GM13976 (cell line): ENCODE data around the gene SNCG.
"Not testable (repeated sequence)": the region's sequence is repeated elsewhere in the genome, so short reads cannot be mapped to it uniquely, and the experiment has no call there.

ENCODE experiments used
- DNase-seq: peaks from one replicate; pipeline ENCODE4 v3.0.0; 2012; ENCODE audit warnings: low spot score
- in situ Hi-C: fragments of 300-500 bp; cut with MboI; formaldehyde crosslinking; loops from one replicate; pipeline ENCODE4 v1.12.0; 2022; ENCODE audit warnings: low sequenced_read_pairs, mixed read lengths, inconsistent platforms; ENCODE audit not compliant: unreplicated experiment
- TF ChIP-seq, protein P1 (sequence below): IDR thresholded peaks from 2 replicates; pipeline ENCODE4 v1.5.1; 2012; ENCODE audit warnings: borderline replicate concordance, mild to moderate bottlenecking; ENCODE audit not compliant: insufficient read depth; ENCODE audit errors: extremely low read depth, missing control alignments, control extremely low read depth

The SNCG gene

DNA sequence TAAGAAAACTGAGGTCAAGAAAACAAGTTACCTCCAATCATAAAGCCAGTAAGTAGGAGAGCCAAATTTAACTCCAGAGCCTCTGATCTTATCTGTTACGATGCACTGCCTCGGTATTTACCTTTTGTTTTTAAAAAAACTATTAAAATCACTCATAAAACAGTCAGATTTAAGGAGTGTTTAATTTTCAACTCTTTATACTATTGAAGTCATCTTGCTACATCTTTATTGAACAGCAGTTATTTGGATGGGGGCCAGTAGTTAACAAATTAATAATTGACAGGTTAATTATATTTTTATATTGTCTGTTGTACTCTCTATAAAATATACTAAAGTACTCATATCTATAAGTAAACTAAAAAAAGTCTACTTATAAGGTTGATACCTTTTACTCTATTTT lies 34.5 kb downstream of the SNCG start:
- in situ Hi-C loops = no loop called here
- TF ChIP-seq, protein P1, sequence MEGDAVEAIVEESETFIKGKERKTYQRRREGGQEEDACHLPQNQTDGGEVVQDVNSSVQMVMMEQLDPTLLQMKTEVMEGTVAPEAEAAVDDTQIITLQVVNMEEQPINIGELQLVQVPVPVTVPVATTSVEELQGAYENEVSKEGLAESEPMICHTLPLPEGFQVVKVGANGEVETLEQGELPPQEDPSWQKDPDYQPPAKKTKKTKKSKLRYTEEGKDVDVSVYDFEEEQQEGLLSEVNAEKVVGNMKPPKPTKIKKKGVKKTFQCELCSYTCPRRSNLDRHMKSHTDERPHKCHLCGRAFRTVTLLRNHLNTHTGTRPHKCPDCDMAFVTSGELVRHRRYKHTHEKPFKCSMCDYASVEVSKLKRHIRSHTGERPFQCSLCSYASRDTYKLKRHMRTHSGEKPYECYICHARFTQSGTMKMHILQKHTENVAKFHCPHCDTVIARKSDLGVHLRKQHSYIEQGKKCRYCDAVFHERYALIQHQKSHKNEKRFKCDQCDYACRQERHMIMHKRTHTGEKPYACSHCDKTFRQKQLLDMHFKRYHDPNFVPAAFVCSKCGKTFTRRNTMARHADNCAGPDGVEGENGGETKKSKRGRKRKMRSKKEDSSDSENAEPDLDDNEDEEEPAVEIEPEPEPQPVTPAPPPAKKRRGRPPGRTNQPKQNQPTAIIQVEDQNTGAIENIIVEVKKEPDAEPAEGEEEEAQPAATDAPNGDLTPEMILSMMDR = no peak
- DNase-seq = no peak

DNA sequence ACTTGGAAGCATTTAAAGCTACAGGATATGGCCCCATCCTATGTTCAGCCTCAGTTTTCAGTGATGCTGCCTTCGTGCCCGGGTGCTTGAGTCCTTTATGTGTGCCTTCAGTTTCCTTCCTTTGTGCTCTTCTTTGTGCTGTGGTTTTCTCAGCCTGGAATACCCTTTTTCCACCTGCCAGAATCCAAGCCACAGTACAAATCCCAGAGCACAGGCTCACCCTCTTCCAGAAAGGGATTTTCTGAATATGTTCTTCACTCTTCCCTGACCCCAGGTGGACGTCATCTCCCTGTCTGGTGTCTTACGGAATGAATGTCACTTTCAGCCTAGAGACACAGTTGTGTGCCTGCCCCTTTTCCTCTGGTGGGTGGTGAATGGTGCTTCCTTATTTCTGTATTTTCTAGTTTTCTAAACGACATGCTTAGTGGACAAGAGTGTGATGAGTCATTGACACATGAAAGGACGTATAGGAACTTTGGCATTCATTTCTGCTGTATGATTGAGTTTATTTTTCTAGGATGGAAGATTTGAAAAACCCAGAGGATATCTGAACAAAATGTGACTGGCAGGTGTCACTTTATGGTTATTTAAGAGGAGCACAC lies 41.5 kb downstream of the SNCG start:
- DNase-seq, in situ Hi-C loops: not testable (repeated sequence)

DNA sequence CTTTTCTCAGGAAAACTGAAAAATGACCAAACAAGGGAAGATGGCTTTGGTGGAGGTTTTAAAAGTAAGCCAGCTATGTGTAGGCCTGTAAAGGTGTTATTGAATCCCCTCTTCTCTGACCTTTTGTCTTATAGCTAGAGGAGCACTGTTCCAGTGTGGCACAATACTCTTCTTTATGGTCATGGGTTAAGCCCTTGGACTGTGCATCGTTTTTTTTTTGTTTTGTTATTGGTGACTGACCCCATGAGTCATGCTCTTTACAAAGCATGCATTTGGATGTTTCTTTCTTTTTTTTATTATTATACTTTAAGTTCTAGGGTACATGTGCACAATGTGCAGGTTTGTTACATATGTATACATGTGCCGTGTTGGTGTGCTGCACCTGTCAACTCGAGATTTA lies 42.1 kb downstream of the SNCG start:
- TF ChIP-seq, protein P1 = no peak
- in situ Hi-C loops = no loop called here
- DNase-seq = no peak

DNA sequence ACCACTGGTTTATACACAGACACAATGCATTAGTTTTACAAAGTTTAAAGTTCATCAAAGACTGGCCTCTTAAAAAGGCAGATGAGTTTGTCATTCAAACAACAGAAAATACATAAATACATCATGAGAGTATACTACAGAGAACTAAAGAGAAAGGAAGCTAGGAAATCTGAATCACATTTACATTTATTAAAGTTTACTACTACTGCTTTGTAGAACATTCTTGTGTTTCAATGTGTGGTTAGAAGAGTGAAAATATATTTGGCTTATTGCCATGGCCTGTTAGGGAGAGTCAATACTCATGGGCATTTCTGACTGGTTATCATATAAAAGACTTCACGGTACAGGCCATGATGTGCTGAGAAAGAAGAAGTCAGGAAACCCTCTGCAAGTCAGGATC lies 48.7 kb downstream of the SNCG start:
- in situ Hi-C loops, DNase-seq: not testable (repeated sequence)

DNA sequence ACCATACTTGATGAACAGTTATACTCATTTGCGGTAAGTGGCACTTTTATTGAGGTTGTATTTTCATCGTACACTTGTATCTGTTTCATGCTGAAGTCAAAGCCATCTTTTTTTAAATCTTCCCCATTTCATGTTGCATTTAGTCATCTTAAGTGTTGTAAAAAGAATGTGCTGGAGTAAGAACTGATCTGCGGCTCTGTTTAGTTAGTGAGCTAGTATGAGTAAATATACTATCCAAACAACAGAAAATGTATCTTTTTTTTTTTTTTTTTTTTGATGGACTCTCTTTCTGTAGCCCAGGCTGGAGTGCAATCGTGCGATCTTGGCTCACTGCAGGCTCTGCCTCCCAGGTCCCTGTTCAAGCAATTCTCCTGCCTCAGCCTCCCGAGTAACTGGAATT lies 49.3 kb downstream of the SNCG start:
- in situ Hi-C loops = not testable (repeated sequence)

DNA sequence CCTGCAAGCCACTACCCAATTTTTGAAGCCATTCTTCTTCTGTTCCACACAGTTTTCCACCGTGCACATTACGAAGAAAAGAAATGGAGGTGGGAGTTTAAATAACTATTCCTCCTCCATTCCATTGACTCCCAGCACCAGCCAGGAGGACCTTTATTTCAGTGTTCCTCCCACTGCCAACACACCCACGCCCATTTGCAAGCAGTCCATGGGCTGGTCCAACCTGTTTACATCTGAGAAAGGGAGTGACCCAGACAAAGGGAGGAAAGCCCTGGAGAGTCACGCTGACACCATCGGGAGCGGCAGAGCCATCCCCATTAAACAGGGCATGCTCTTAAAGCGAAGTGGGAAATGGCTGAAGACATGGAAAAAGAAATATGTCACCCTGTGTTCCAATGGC lies 49.9 kb downstream of the SNCG start:
- DNase-seq = not testable (repeated sequence)

More for the DNA sequence above, 49.3 kb downstream of the SNCG start:
- not testable (repeated sequence) for DNase-seq

DNA sequence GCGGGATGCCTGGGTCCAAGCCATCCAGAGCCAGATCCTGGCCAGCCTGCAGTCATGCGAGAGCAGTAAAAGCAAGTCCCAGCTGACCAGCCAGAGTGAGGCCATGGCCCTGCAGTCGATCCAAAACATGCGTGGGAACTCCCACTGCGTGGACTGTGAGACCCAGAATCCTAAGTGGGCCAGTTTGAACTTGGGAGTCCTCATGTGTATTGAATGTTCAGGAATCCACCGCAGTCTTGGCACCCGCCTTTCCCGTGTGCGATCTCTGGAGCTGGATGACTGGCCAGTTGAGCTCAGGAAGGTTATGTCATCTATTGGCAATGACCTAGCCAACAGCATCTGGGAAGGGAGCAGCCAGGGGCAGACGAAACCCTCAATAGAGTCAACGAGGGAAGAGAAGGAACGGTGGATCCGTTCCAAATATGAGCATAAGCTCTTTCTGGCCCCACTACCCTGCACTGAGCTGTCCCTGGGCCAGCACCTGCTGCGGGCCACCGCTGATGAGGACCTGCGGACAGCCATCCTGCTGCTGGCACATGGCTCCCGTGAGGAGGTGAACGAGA lies 50.8 kb downstream of the SNCG start:
- DNase-seq, in situ Hi-C loops: not testable (repeated sequence)

More for the DNA sequence above, 49.9 kb downstream of the SNCG start:
- in situ Hi-C loops = not testable (repeated sequence)
